RWPE1 (cell line): ENCODE data around the gene CLEC11A.
A peak's percentile ranks its signal among the peaks of the same experiment; 100 is the strongest.

ENCODE experiments used
- CTCF ChIA-PET: fragments of 350-600 bp; sonication (Branson Sonifier 250); formaldehyde crosslinking; extraction: SDS; loops from one replicate; lab custom pipeline; 2021; lab: Yijun Ruan, JAX
- POLR2A ChIA-PET: fragments of 400-600 bp; formaldehyde crosslinking; extraction: SDS; loops from one replicate; lab custom pipeline; 2020; ENCODE audit warnings: antibody characterized with exemption; ENCODE audit not compliant: low non-redundant PET; lab: Yijun Ruan, JAX
- DNase-seq: peaks from one replicate; pipeline ENCODE4 v3.0.0; 2012; ENCODE audit warnings: low spot score
- H3K27ac ChIP-seq: fragments of 450-650 bp; 2 replicates; pipeline ENCODE4 v1.5.1; 2017
- CTCF ChIP-seq: fragments of 450-650 bp; conservative IDR thresholded peaks from 2 replicates; pipeline ENCODE4 v1.5.1; 2017; ENCODE audit warnings: low read depth, mild to moderate bottlenecking

CLEC11A gene

DNA sequence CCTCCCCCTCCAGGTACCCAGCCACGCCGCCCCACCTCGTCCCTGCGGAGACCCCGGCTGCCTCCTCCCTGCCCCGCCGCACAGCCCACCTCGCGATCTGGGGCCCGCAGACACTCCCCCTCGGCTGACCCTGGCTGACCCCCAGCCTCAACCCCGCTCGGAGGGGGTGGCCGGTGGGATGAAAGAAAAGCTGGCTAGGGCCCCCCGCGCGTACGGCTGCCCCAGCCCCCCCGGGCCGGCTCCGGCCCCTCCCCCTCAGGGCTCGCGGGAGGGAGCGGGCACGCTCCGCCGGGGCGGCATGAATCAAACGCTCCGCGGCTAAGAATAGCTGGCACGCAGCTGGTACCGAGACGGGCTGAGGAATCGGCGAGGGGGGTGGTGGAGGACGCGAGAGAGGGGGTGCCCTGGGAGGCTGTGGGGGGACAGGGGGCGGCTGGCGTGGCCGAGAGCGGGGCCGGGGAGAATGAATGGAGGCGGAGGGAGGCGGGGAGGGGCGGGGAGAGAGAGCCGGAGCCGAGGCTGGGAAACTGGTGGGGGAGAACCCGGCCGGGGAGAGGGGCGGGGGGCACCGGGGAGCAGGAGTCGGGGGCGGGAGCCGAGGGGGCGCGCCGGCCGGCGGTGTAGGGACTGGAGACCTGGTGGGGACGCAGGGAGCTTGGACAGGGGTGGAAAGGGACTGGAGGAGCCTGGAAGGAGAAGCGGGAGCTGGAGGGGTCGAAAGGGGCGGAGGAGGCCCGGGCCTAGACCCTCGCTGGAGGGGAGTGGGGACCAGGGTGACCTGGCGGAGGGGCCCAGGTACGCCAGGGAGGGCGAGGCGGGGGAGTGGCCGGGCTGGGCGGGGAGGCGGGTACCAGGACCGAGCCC is 4.7 kb upstream of the CLEC11A start:
- TF ChIP-seq CTCF = no peak
- DNase-seq = no peak
- CTCF ChIA-PET = interaction anchor here (0.5 to 1.1 kb wide), 2 partner anchors 27 to 65 kb away, joined by 4 read pairs; no protein-coding TSS in a partner anchor

DNA sequence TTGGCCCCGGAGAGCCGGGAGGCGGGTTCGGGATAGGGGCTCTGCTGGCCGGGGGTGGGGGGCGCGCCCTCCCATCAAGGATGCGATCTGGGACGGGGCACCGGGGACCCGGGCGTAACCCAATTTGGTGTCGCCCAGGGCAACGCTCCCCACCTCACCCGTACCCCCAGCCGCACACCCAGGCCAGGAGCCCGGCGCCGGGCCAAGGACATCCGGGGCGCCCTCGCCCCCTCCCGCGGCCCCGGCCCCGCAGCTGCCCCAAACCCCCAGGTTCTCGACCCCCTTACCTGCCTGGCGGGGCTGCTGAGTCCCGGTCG is 4.1 kb upstream of the CLEC11A start:
- POLR2A ChIA-PET = no interaction called here
- no peak for TF ChIP-seq CTCF
- CTCF ChIA-PET = interaction anchor here (0.5 to 1.1 kb wide), 2 partner anchors 26 to 65 kb away, joined by 4 read pairs; no protein-coding TSS in a partner anchor
- no peak overlapping the region for H3K27ac ChIP-seq
- DNase-seq = no peak

More for the DNA sequence above, 4.7 kb upstream of the CLEC11A start:
- H3K27ac ChIP-seq = no peak overlapping the region
- POLR2A ChIA-PET = no interaction called here

DNA sequence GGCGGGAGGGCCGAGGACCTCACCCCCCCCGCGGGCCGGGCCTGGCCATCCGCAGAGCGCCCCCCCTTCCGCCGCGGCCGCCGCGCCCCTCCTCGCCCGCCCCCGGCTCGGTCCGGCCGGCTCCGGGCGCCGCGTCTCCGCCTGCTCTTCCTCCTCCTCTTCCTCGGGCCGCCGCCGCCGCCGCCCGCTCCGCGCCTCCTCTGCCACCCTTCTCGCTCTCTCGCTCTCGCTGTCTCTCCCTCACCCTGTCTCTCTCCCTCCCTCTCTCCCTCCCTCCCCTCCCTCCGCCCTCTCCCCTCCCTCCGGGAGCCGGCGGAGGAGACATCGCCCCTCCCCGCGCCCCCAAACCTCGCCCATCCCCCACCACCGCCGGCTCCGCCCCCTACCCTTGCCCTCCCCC is 3.6 kb upstream of the CLEC11A start, which contains the start of gene SHANK1:
Gene SHANK1, minus strand, starts transcription at position 237 of the 400 bp plus-strand sequence. CDS start 2,883 bp downstream, outside the sequence.
- H3K27ac ChIP-seq = peak within 1 kb of the TSS; percentile 67
- ChIA-PET POLR2A (no interaction called here), CTCF (no interaction called here)
- no peak for DNase-seq
- TF ChIP-seq CTCF = no peak

DNA sequence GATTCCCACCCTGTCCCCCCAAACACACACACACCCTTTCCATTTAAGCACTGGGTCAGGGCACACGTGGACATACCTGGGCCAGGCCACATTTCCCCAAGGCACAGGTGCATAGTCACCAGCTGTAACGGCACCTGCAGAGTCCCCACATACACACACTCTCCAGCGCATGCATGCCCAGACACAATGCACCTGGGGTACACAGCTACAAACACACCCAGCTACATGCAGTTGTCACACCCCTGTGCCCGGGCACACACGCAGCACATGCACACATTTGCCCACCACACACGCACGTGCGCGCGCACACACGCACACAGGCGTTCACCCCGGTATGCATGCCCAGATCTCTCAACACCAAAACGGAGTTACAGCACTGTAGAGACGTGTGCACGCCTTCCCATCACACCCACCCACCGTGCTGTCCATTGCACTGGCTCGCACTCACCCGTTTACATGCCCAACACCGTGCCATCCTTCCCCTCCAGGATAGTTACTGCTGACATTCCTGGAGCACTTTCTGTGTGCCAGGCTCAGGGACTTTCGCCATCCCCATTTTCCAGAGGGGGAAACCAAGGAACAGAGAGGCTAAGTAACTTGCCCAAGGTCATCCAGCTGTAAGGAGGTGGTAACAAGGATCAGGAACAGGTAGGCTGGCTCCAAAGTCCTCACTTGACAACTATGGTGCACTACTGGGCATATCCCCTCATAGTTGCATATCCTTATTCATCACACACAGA is 2.8 kb upstream of the CLEC11A start:
- TF ChIP-seq CTCF = no peak
- ChIA-PET POLR2A (no interaction called here), CTCF (interaction anchor here (0.8 kb wide), 1 partner anchor 63 kb away, joined by 5 read pairs; no protein-coding TSS in a partner anchor)

GRCh38 chr19:50720921-50721381 is 2.2 kb upstream of the CLEC11A start:
- CTCF ChIA-PET = interaction anchor here (0.8 kb wide), 1 partner anchor 63 kb away, joined by 5 read pairs; no protein-coding TSS in a partner anchor
- TF ChIP-seq CTCF = no peak
- DNase-seq = no peak
- H3K27ac ChIP-seq = peak overlapping the region; percentile 67
- POLR2A ChIA-PET = no interaction called here

More for the DNA sequence above, 2.8 kb upstream of the CLEC11A start:
- DNase-seq = no peak
- H3K27ac ChIP-seq = peak overlapping the region; percentile 67
